ENCODE results near the gene ITGA3. TPM values are rescaled to one million over a fixed set of nuclear protein-coding genes. Genes with fewer than 3 reads are reported as not detected.

The ITGA3 gene
- total RNA-seq, 1 experiment from 2014 or later, result 392 TPM

- intact Hi-C loops (cut with micrococcal nuclease), result loop anchor here (5.0 kb wide), 1 partner anchor 227 kb away; no protein-coding TSS in a partner anchor
- no peaks in the 10 kb centered on the region for H3K9me2 ChIP-seq (ENCODE audit: insufficient read depth)
- H3K9me3 ChIP-seq (ENCODE audit: control insufficient read depth in 1 of 2, insufficient read depth in 1 of 2, low read depth in 1 of 2, low read length in 2 of 2), result no peaks in the 10 kb centered on the region
- H3K79me2 ChIP-seq (ENCODE audit: insufficient read depth, low read length), result no peaks in the 10 kb centered on the region; the same call in 1 of the 2 replicates
- ATAC-seq (no peak), DNase-seq (ENCODE audit: low read depth, low spot score) (no peak)
- ChIA-PET CTCF (interaction anchor here (0.8 kb wide), 1 partner anchor 9 kb away, joined by 3 read pairs; no protein-coding TSS in a partner anchor), RAD21 (ENCODE audit: low non-redundant PET in 1 of 2, low total read pairs in 2 of 2, uncharacterized antibody in 2 of 2, unreplicated experiment in 2 of 2) (no interaction called here), POLR2A (no interaction called here)
- no peak overlapping the region for H2AFZ ChIP-seq (ENCODE audit: low read depth, low read length, poor library complexity, severe bottlenecking)
- BruUV-seq (replicated peaks), result no TSS peak
- H3K27me3 ChIP-seq (ENCODE audit: insufficient read depth, low read length), result no peaks in the 10 kb centered on the region
- H3K4me1 ChIP-seq (ENCODE audit: control insufficient read depth in 1 of 2, insufficient read depth in 2 of 2, low read length in 2 of 2), result peaks cover 2 to 18% of the 10 kb centered on the region in 2 experiments; a peak in 3 of 4 replicates
- H3K27ac ChIP-seq (ENCODE audit: low read depth, low read length), result no peak overlapping the region
- no peak overlapping the region for H3K4me2 ChIP-seq (ENCODE audit: low read length)
- no peaks in the 10 kb centered on the region for H4K20me1 ChIP-seq (ENCODE audit: insufficient read depth)
- no peak overlapping the region for H3K4me3 ChIP-seq (replicated peaks in 1 of 2; ENCODE audit: low read depth in 1 of 2, low read length in 2 of 2)
- H3K36me3 ChIP-seq (ENCODE audit: control insufficient read depth in 1 of 2, insufficient read depth in 2 of 2, low read length in 2 of 2), result peaks cover 25 to 34% of the 10 kb centered on the region in 2 experiments; a peak in 3 of 4 replicates
- TF ChIP-seq ZFX (IDR thresholded peaks at IDR 0.05), result no peak
- no peak for TF ChIP-seq CBX3 (IDR thresholded peaks at IDR 0.05; ENCODE audit: low read depth)
- no peak for TF ChIP-seq FOSL1 (IDR thresholded peaks at IDR 0.05; ENCODE audit: low read depth)
- 0 out of 2 replicates have a peak, but pooled peaks have one; percentile 5 for TF ChIP-seq POLR2AphosphoS5 (IDR thresholded peaks at IDR 0.05; ENCODE audit: low read depth, low read length)
- TF ChIP-seq, protein P1, sequence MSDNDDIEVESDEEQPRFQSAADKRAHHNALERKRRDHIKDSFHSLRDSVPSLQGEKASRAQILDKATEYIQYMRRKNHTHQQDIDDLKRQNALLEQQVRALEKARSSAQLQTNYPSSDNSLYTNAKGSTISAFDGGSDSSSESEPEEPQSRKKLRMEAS (IDR thresholded peaks at IDR 0.05), result no peak
- peak; percentile 29; the same call in 1 of the 2 replicates for TF ChIP-seq SIN3A (IDR thresholded peaks at IDR 0.05; ENCODE audit: low read depth)
- no peak for TF ChIP-seq YY1 (IDR thresholded peaks at IDR 0.05; ENCODE audit: extremely low read depth, insufficient replicate concordance, low read depth, low read length)
- H3K9ac ChIP-seq (ENCODE audit: low read length), result no peak overlapping the region
Observed at GRCh38 chr17:50088952-50089825, 33.3 kb downstream of the ITGA3 start.

- H3K36me3 ChIP-seq (ENCODE audit: control insufficient read depth in 1 of 2, insufficient read depth in 2 of 2, low read length in 2 of 2), result peaks cover 20 to 29% of the 10 kb centered on the region in 2 experiments; a peak in 3 of 4 replicates
- H3K9me3 ChIP-seq (ENCODE audit: control insufficient read depth in 1 of 2, insufficient read depth in 1 of 2, low read depth in 1 of 2, low read length in 2 of 2), result no peaks in the 10 kb centered on the region
- BruUV-seq (replicated peaks), result TSS peak; percentile 48
- CTCF ChIA-PET, result interaction anchor here (1.9 kb wide), 1 partner anchor 29 kb away, joined by 5 read pairs; no protein-coding TSS in a partner anchor
- H3K9me2 ChIP-seq (ENCODE audit: insufficient read depth), result no peaks in the 10 kb centered on the region
- no peaks in the 10 kb centered on the region; the same call in 1 of the 2 replicates for H3K79me2 ChIP-seq (ENCODE audit: insufficient read depth, low read length)
- DNase-seq (ENCODE audit: low read depth, low spot score) (no peak), ATAC-seq (no peak)
- H4K20me1 ChIP-seq (ENCODE audit: insufficient read depth), result no peaks in the 10 kb centered on the region
- H3K27ac ChIP-seq (ENCODE audit: low read depth, low read length), result no peak overlapping the region
- H3K27me3 ChIP-seq (ENCODE audit: insufficient read depth, low read length), result no peaks in the 10 kb centered on the region
- TF ChIP-seq POLR2AphosphoS5 (IDR thresholded peaks at IDR 0.05; ENCODE audit: low read depth, low read length) (peak; percentile 44; the same call in 1 of the 2 replicates), POLR2A (IDR thresholded peaks at IDR 0.05; ENCODE audit: borderline replicate concordance, extremely low read depth, insufficient read depth, insufficient read length) (no peak)
- POLR2A ChIA-PET, result interaction anchor here (1.5 kb wide), 1 partner anchor 34 kb away, joined by 4 read pairs; the partner anchor contains the start of gene ITGA3
- RAD21 ChIA-PET (ENCODE audit: low non-redundant PET in 1 of 2, low total read pairs in 2 of 2, uncharacterized antibody in 2 of 2, unreplicated experiment in 2 of 2), result no interaction called here
- H3K4me1 ChIP-seq (ENCODE audit: control insufficient read depth in 1 of 2, insufficient read depth in 2 of 2, low read length in 2 of 2), result peaks cover 6 to 25% of the 10 kb centered on the region in 2 experiments
- no peak overlapping the region for H3K9ac ChIP-seq (ENCODE audit: low read length)
- no peak overlapping the region for H3K4me2 ChIP-seq (ENCODE audit: low read length)
- intact Hi-C loops (cut with micrococcal nuclease), result no loop called here
- no peak overlapping the region for H3K4me3 ChIP-seq (replicated peaks in 1 of 2; ENCODE audit: low read depth in 1 of 2, low read length in 2 of 2)
- no peak overlapping the region for H2AFZ ChIP-seq (ENCODE audit: low read depth, low read length, poor library complexity, severe bottlenecking)
Observed at GRCh38 chr17:50090071-50090470, 34.2 kb downstream of the ITGA3 start.
